GM18873 (cell line): Measurements from ENCODE around the gene CST9.

Experiments
- ATAC-seq: cut with Tn5 transposase; IDR thresholded peaks from one replicate; pipeline ENCODE4 v1.9.1; 2021; ENCODE audit warnings: mild to moderate bottlenecking, moderate library complexity, moderate number of reproducible peaks; ENCODE audit not compliant: unreplicated experiment, low FRiP score

Gene CST9, protein sequence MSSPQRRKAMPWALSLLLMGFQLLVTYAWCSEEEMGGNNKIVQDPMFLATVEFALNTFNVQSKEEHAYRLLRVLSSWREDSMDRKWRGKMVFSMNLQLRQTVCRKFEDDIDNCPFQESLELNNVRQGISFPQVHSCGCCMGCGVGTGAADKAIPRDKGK

GRCh38 chr20:23605867-23606651, at the start of gene CST9:
CST9 (minus strand) TSS chr20:23605917; CDS start chr20:23605864, 53 bp downstream.
- ATAC-seq: no peak

DNA sequence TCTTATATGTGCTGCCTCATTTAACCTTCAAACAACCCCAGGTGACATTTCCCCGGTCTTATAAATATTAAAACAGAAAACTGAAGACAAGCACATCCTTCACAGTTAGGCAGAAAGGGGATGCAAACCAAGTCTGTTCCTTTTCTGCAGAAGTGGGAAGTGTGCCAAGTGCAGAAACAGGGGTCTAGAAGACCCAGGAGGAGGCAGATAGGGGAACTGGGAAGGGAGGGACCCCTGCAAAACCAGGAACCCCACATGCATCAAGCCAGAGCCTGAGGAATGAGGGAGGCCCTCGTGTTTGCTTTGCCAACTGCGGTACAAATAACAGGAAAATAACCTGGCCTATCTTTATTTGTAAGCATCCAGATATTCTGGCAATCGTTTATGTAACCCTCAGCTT, 49.0 kb upstream of the CST9 start:
- no peak for ATAC-seq

DNA sequence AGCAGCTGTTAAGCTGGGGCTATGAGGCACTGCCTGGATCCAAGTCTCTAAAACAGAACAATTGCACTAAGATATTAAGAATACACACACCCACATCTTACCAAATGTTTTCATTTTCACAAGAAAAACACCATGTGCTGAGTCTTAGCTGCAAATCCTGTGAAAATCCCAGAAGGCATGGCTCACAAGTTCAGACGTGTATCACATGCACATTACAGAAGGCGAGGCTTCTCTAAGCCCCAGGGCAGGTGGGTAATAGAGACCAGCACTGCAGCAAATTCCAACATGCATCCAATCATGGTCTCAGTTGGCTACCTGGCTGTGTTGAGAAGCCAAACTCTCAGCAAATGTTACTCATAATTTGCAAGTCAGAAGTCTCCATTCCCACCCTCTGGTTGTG, 48.3 kb upstream of the CST9 start:
- no peak for ATAC-seq

DNA sequence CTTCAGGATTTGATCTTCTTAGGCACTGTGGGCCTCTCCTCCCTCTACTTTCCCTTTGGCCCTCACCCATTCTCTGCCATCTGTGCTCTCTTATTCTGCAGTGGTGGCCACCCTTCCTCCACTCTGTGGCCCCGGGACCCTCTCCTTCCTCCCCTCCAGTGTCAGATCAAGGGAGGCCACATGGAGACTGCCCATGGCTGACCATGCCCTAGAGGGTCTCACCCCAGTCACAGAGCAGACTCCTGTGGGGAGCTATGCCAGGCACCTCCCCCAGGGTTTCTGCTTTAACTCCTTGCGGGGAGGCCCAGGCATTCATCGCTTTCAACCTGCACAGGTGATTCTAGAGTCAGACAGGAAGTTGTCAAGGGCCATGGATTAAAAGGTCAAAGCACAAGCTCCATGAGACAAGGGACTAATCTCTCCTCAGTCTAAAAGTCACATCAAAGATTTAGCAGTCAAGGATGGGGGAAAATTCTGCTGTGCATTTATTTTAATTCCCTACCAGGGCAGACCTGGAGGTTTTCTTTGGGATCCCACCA, 47.8 kb upstream of the CST9 start:
- ATAC-seq: no peak

- ATAC-seq: no peak
Measured at GRCh38 chr20:23652926-23653325, 47.2 kb upstream of the CST9 start.

DNA sequence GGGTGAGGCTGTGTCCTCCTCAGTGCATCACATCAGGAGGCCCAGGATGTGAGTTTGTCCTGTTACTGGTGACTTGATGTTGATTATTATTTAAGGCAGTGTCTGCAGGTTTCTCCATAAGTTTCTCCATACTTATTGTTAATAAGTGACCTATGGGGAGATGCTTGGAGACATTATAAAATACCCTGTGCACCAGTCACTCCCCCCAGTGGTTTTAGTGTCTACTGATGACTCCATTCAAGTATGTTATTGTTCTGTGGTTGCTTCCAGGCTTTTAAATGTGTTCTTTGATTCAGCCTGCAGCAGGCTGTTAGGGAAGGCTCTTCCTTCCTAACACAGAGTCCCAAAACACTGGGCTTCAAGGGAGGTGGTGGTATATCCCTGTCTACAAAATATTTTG, 46.7 kb upstream of the CST9 start:
- ATAC-seq: no peak

DNA sequence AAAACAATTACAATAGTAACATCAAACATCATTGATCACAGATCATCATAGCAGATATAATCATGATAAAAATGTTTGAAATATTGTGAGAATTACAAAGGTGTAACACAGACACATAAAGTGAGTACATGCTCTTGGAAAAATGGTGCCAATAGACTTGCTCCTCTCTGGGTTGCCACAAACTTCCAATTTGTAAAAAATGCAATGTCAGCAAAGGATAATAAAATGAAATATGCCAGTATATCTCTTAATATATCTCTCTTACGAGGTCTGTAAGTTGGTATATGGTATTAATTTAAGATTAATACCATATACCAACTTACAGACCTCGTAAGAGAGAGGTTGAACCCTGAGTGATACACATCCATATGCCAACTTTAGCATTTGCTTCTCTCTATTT, 45.4 kb upstream of the CST9 start:
- ATAC-seq: no peak

DNA sequence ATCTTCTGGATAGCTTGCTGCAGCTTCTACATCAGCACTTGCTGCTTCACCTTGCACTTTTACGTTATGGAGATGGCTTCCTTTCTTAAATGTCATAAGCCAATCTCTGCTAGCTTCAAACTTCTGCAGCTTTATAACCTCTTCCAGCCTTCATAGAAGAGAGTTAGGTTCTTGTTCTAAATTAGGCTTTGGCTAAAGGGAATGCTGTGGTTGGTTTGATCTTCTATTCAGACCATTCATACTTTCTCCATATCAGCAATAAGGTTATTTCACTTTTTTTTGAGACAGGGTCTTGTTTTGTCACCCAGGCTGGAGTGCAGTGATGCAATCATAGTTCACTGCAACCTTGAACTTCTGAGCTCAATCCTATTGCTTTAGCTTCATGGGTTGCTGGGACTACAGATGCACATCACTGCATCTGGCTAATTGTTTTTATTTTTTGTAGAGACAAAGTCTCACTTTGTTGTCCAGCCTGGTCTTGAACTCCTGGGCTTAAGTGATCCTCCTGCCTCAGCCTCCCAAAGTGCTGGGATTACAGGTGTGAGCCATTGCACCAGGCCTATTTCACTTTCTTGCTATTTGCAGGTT, 44.2 kb upstream of the CST9 start:
- ATAC-seq: no peak

DNA sequence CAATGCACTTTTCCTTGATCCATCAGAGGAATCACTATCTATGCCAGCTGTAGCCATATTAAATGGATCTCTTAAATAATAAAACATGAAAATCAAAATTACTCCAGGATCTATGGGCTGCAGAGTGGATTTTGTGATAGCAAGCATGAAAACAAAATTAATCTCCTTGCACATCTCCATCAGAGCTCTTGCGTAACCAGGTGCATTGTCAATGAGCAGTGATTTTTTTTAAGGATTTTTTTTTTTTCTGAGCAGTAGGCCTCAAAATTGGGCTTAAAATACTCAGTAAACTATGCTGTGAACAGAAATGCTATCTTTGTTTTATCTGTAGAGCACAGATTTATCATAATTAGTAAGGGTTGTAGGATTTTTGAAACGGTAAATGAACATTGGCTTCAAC, 43.5 kb upstream of the CST9 start:
- no peak for ATAC-seq

DNA sequence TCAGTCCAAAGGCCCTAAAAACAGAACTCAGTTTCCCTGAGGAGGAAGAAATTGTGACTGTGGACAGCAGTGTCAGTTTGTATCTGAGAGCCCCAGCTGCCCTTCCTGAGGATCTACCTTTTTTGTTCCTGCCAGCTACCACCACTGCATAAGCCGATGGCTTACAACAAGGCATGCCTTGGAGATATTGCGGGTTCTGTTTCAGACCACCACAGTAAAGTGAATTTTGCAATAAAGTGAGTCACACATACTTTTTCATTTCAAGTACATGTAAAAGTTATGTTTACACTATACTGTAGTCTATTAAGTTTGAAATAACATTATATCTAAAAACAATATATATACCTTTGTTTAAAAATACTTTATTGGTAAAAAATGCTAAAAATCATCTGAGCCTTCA, 41.6 kb upstream of the CST9 start:
- ATAC-seq: no peak

GRCh38 chr20:23646106-23646873, 40.6 kb upstream of the CST9 start:
- no peak for ATAC-seq

- no peak for ATAC-seq
Measured at GRCh38 chr20:23645575-23645974, 39.9 kb upstream of the CST9 start.

GRCh38 chr20:23644164-23644563, 38.4 kb upstream of the CST9 start:
- ATAC-seq: no peak

GRCh38 chr20:23643659-23644058, 37.9 kb upstream of the CST9 start:
- ATAC-seq: no peak

GRCh38 chr20:23641936-23642751, 36.4 kb upstream of the CST9 start:
- ATAC-seq: no peak

DNA sequence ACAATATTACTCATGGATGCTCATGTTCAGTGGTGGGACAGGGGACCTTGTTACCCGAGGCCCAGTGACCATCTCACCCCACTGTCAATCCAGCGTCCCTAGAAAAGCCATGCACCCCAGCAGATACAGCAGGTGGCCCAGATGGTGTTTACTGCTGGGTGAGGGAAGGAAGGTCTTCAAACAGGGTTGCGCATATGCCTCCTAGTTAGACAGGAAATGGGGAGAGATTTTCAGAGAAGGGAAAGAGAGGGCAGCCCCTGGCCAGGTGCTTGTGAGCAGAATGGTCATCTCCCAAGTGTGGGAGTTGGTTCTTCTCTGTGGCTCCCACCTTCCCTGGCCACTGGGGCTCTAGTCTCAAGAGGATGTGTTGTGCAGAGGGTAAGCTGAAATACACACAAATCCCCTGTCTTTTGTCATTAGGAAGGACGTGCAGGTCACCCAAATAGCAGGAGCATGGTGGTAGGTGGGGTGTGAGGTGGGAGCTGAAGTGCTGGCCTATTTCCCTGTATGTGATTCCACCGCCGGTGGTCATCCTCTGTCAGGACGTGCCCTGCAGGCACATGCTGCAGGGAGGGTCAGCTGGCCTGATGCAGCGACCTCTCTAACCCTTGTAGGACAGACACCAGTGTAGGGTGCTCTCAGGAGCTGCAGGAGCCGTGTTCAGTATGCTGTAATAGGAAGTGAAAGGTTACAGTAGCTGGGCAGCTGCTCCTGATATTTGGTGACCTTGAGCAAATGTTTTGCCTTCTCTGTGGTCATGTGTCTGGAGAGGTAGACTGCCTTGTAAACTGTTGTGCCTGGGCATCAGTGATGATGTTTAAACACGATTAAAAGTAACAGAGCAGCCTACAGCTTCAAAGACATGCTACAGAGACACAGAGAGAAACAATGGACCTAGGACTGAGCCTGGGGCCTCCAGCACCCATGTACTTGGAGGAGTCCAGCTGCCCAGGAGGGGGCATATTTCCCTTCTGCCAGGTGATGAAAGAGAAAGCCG, 35.3 kb upstream of the CST9 start:
- ATAC-seq: no peak

DNA sequence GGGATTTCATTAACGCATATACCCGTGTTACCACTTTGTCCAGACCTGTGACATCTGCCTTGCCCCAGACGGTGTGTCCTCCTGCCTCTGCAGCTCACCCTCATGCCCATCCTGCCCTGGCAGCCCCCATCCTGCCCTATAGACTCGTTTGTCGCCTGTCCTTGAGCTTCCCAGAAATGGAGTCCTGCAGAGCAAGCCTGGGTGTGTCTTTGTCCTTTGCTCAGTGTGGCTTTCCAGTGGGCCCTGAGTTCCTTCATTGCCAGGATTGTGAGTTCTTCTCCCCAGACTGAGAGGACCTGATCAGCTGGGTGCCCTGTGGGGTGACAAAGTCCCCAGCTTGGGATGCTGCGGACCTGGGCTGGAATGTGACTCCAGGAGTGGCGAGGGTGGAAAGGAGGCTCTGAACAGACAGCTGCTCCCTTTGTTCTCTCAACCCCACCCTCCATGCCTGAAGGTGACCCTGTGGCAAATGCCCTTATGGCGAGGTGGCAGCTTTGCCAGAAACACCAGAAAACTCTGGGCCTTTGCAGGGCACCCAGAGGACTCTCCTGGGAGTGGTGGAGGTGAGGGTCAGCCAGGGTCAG, 34.4 kb upstream of the CST9 start:
- ATAC-seq: no peak

DNA sequence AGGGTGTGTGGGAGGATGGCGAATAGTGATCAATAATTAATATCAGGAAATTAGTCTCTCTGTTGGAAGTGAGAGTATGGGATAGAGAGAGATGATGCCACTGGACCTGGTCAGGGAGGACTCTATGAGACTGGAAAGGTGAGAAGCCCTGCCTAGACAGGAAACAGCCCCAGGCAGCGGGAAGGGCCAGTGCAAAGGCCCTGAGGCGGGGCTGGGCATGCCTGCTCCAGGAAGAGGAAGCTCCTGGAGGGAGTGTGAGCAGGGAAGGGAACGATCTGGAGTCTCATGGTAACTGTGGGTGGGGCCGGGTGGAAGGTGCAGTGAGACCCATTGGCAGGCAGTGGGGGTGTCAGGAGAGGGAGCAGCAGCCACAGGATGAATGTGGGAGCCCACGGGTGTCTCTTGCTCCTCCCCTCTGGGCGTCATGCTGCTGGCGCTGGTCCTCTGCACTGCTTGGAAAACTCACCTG, 33.8 kb upstream of the CST9 start:
- no peak for ATAC-seq
